Stimulated activated CD8-positive, alpha-beta memory T cell treated with anti-CD3 and anti-CD28 coated beads, Interleukin-7, amount 100 ng/mL, for 4 hours (primary cell): ENCODE data around the gene SCAF1.

ENCODE experiments used
- DNase-seq, 2 donors: peaks; one replicate each; pipeline ENCODE4 v3.0.0-alpha.2; 2020; ENCODE audit warnings: low read depth in 2 of 2

SCAF1 gene

GRCh38 chr19:49665036-49665350, 23.0 kb downstream of the SCAF1 start:
- no peak for DNase-seq

- DNase-seq: peak; percentile 97
These were observed 23.5 kb downstream of the SCAF1 start, which contains the start of the genes BCL2L12 and IRF3 for GRCh38 chr19:49665351-49666119. TSS of gene BCL2L12 (plus strand) at chr19:49665933. CDS start at chr19:49666693, 760 bp downstream. TSS of gene IRF3 (minus strand) at chr19:49665857. CDS start at chr19:49664838, 1,019 bp downstream.

- DNase-seq: no peak
These were observed 24.1 kb downstream of the SCAF1 start for GRCh38 chr19:49666120-49666444.

GRCh38 chr19:49667473-49667872, 25.5 kb downstream of the SCAF1 start:
- no peak for DNase-seq

- DNase-seq: no peak
These were observed 27.5 kb downstream of the SCAF1 start for GRCh38 chr19:49669516-49669915.

- DNase-seq: peak; percentile 60 to 62
These were observed 30.3 kb downstream of the SCAF1 start for GRCh38 chr19:49672131-49672919.

- peak in 1 of 2 donors; percentile 36 for DNase-seq
These were observed 34.3 kb downstream of the SCAF1 start for GRCh38 chr19:49676136-49676783.

- peak; percentile 95 to 99 for DNase-seq
These were observed 34.8 kb downstream of the SCAF1 start for GRCh38 chr19:49676784-49677230.

- peak; percentile 23 to 46 for DNase-seq
These were observed 35.4 kb downstream of the SCAF1 start, which contains the start of gene PRMT1 for GRCh38 chr19:49677231-49677900. TSS of gene PRMT1 (plus strand) at chr19:49677271. CDS start at chr19:49677281, 10 bp downstream.

- DNase-seq: peak; percentile 65 to 74
These were observed 36.1 kb downstream of the SCAF1 start for GRCh38 chr19:49677901-49678674.

- DNase-seq: no peak
These were observed 37.2 kb downstream of the SCAF1 start for GRCh38 chr19:49678985-49679770.

- DNase-seq: no peak
These were observed 37.9 kb downstream of the SCAF1 start for GRCh38 chr19:49679771-49680413.

GRCh38 chr19:49680421-49681351, 38.7 kb downstream of the SCAF1 start:
- peak; percentile 79 to 87 for DNase-seq

- DNase-seq: no peak
These were observed 39.8 kb downstream of the SCAF1 start for GRCh38 chr19:49681830-49682229.

- DNase-seq: no peak
These were observed 40.3 kb downstream of the SCAF1 start for GRCh38 chr19:49682274-49682673.

GRCh38 chr19:49683814-49684250, 41.8 kb downstream of the SCAF1 start:
- no peak for DNase-seq

- no peak for DNase-seq
These were observed 42.4 kb downstream of the SCAF1 start for GRCh38 chr19:49684251-49684982.
